ENCODE measurements around the gene ARHGAP26. TPM values are rescaled to one million over a fixed set of nuclear protein-coding genes. Genes with fewer than 3 reads are reported as not detected.

ARHGAP26 gene
- total and polyA plus RNA-seq, 12 donors: 7.5 to 45.8 (median 37.2) TPM

DNA sequence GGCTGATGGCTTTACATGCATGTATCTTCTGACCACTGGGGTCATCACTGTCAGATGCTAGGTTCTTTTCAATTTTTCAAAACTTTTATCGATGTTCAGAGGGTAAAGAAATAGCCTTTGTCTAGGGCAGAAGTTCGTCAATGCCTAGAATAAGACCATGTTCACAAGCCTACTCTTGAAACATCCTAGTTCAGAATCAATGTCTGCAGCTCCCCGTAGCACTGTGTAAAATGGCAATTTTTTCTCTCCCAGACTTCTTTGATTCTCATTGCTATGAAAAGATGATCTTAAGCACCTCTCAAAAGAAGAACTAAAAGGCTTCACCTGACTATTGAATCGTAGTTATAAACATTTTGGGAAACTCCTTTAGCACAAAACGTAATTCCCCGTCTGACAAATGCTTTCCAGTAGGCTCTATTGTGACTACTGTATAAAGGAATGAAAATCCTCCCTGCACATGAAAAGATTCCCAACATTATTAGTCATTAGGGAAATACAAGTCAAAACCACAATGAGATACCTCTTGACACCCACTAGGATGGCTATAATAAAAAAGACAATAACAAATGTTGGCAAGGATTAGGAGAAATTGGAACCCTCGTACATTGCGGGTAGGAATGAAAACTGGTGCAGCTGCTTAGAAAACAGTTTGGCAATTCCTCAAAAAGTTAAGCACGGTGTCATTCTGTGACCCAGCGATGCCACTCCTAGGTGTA lies 263.5 kb downstream of the ARHGAP26 start:
- 80 to 81% methylated on average over 10 of the region's 10 CpGs for WGBS, 2 donors
- Histone ChIP-seq H3K36me3 (peaks cover 0 to 21% (median 0%) of the 10 kb centered on the region in 9 donors), H3K9me3 (no peaks in the 10 kb centered on the region), H3K4me1 (peaks cover 0 to 26% (median 17%) of the 10 kb centered on the region in 9 donors), H3K4me3 (no peak overlapping the region), H3K27ac (no peak overlapping the region), H3K27me3 (no peaks in the 10 kb centered on the region)
- DNase-seq: no peak
- TF ChIP-seq, protein P1, sequence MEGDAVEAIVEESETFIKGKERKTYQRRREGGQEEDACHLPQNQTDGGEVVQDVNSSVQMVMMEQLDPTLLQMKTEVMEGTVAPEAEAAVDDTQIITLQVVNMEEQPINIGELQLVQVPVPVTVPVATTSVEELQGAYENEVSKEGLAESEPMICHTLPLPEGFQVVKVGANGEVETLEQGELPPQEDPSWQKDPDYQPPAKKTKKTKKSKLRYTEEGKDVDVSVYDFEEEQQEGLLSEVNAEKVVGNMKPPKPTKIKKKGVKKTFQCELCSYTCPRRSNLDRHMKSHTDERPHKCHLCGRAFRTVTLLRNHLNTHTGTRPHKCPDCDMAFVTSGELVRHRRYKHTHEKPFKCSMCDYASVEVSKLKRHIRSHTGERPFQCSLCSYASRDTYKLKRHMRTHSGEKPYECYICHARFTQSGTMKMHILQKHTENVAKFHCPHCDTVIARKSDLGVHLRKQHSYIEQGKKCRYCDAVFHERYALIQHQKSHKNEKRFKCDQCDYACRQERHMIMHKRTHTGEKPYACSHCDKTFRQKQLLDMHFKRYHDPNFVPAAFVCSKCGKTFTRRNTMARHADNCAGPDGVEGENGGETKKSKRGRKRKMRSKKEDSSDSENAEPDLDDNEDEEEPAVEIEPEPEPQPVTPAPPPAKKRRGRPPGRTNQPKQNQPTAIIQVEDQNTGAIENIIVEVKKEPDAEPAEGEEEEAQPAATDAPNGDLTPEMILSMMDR (IDR thresholded peaks at IDR 0.05): no peak
- no peak for ATAC-seq
- intact Hi-C loops (cut with DNase I): no loop called here

DNA sequence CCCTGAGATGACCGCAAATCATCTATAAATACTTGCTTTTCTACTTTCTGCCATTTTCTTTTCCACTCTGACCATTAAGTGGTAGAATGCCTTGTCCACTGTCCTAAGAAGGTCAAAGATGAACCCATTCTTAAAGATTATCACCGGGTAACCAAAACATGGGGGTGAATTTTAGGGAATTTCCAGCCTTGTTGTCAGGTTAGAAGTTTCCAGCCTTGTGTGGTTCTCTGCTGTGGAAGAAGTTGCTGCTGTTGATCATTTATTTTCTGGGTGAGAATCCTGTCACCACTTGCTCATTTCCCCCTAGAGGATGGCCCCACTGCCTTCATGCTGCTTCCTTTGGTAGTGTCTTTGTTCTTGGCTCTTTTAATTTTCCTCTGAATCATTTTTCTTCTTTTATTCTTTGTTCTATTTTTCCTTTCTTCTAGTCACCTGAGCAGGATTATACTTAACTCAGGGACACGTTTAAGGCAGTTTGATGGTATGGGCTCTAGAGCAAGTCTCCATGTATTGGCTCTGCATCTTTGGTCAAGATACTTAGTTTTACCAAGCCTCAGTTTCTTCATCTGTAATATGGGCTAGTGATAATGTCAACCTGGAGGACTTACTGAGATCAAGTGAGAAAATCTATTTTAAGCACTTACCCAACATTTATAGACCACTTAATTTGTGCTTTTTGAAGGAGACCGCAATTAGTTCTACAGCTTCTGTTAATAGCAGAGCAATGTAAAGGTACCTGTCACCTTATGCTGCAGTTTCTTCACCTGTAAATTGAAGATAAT lies 266.2 kb downstream of the ARHGAP26 start:
- Histone ChIP-seq H3K4me1 (peaks cover 0 to 13% (median 8%) of the 10 kb centered on the region in 9 donors), H3K27ac (no peak overlapping the region), H3K4me3 (no peak overlapping the region), H3K36me3 (peaks cover 0 to 43% (median 0%) of the 10 kb centered on the region in 9 donors), H3K27me3 (no peaks in the 10 kb centered on the region), H3K9me3 (no peaks in the 10 kb centered on the region)
- WGBS, 2 donors: 93 to 97% methylated on average over 4 of the region's 4 CpGs
- intact Hi-C loops (cut with DNase I): no loop called here
- TF ChIP-seq, protein P1 (IDR thresholded peaks at IDR 0.05): no peak
- DNase-seq (no peak), ATAC-seq (no peak)

DNA sequence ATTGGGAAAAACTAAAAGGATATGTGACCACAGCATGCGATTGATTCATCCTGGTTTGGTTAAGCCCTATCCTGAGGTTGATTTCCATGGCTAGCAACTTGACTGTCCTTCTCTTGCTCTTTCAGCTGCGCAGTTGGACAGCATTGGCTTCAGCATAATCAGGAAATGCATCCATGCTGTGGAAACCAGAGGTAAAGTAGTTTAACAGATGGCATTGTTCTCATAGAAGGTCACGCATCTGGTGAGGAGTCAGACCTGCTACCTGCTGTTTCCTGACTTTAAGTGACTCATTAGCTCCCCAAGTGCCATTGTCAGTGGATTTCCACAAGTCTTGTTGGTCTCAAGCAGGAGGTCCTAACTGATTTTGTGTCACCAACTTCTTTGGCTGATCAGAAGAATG lies 266.9 kb downstream of the ARHGAP26 start:
- ATAC-seq: peak; percentile 27 to 83 (median 62)
- no peaks in the 10 kb centered on the region for H3K9me3 ChIP-seq
- 69 to 74% methylated on average over 3 of the region's 3 CpGs for WGBS, 2 donors
- peaks cover 0 to 48% (median 0%) of the 10 kb centered on the region in 9 donors for H3K36me3 ChIP-seq
- no peaks in the 10 kb centered on the region for H3K27me3 ChIP-seq
- H3K4me3 ChIP-seq: no peak overlapping the region
- peak in 1 of 2 donors; percentile 19 for DNase-seq
- TF ChIP-seq, protein P1 (IDR thresholded peaks at IDR 0.05): no peak
- H3K27ac ChIP-seq: no peak overlapping the region
- intact Hi-C loops (cut with DNase I): no loop called here
- H3K4me1 ChIP-seq: peaks cover 3 to 21% (median 12%) of the 10 kb centered on the region in 9 donors

DNA sequence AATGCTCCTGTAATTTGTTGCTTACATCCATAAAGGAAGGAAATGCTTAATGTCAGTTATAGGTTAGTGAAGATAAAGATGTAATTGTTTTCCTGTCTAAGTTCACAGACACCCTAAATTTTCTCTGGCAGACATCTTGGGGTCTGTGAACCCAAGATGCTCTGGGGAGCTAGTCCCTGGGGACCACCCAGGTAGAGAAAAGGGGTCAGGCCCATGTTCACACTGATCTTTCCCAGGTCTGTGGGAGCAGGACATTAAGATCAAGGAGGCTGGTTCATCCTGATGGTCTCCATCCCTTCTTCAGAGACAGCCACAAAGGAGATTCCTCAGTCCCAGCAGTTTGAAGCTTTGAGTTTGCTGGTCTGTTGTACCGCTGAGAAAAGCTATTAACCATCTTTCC lies 267.5 kb downstream of the ARHGAP26 start:
- Histone ChIP-seq H3K36me3 (peaks cover 0 to 52% (median 0%) of the 10 kb centered on the region in 9 donors), H3K4me1 (peaks cover 4 to 27% (median 18%) of the 10 kb centered on the region in 9 donors), H3K27ac (no peak overlapping the region), H3K4me3 (no peak overlapping the region), H3K9me3 (no peaks in the 10 kb centered on the region), H3K27me3 (no peaks in the 10 kb centered on the region)
- DNase-seq (no peak), ATAC-seq (no peak)
- intact Hi-C loops (cut with DNase I): no loop called here
- WGBS, 2 donors: 91 to 97% methylated on average over 1 of the region's 1 CpG
- TF ChIP-seq, protein P1 (IDR thresholded peaks at IDR 0.05): no peak

All from heart right ventricle (tissue), 16 donors.